Measurements from ENCODE around the gene MAPRE3. TPM values are rescaled to one million over a fixed set of nuclear protein-coding genes. Genes with fewer than 3 reads are reported as not detected.
"Not testable (repeated sequence)": the region's sequence is repeated elsewhere in the genome, so short reads cannot be mapped to it uniquely, and the experiment has no call there.

Gene MAPRE3
- total RNA-seq (2014; rRNA removed; shearing (Covaris generic)): 7.1 and 9.7 TPM in 2 replicates

- peak; percentile 72 for DNase-seq (ENCODE audit: low spot score)
These were observed at the start of gene MAPRE3 for GRCh38 chr2:26970244-26970927. Gene MAPRE3, plus strand, starts transcription at chr2:26970637. Its CDS starts 51,582 bp downstream, at chr2:27022219.

GRCh38 chr2:26921323-26921722 lies 49.1 kb upstream of the MAPRE3 start:
- DNase-seq (ENCODE audit: low spot score): no peak

GRCh38 chr2:26922405-26923188 lies 47.8 kb upstream of the MAPRE3 start:
- DNase-seq (ENCODE audit: low spot score): peak; percentile 84

DNA sequence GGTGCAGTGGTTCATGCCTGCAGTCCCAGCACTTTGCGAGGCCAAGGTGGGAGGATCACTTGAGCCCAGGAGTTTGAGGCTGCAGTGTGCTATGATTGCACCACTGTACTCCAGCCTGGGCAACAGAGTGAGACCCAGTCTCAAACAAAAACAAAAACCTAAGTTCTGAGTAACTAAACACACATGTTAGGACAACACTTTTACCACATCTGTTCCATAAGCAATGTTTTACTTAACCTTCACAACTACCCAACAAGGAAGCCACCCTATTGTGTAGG lies 47.3 kb upstream of the MAPRE3 start:
- DNase-seq (ENCODE audit: low spot score): not testable (repeated sequence)

- no peak for DNase-seq (ENCODE audit: low spot score)
These were observed 45.7 kb upstream of the MAPRE3 start for GRCh38 chr2:26924731-26925099.

GRCh38 chr2:26925100-26925791 lies 45.2 kb upstream of the MAPRE3 start:
- DNase-seq (ENCODE audit: low spot score): no peak

- DNase-seq (ENCODE audit: low spot score): no peak
These were observed 43.2 kb upstream of the MAPRE3 start for GRCh38 chr2:26927221-26927620.

DNA sequence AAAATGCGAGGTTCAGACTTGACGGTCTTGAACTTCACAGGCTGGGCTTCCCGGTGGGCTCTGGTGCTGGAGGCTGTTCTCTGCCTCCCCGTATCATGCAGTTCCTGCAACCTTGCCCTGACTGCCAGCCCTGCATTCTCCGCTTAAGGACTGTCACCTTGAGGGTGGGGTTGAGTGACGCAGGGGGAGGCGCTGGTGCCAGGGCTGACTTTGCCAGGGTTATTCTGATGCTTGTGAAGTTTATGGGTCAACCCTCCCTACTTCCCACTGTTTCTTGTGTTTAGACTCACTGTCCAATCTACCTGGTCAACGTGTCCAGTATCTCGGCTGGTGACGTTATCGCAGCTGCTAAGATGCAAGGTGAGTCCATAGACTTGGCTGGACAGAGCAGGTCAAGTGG lies 37.5 kb upstream of the MAPRE3 start:
- DNase-seq (ENCODE audit: low spot score): no peak

GRCh38 chr2:26933431-26934334 lies 36.8 kb upstream of the MAPRE3 start:
- DNase-seq (ENCODE audit: low spot score): no peak

DNA sequence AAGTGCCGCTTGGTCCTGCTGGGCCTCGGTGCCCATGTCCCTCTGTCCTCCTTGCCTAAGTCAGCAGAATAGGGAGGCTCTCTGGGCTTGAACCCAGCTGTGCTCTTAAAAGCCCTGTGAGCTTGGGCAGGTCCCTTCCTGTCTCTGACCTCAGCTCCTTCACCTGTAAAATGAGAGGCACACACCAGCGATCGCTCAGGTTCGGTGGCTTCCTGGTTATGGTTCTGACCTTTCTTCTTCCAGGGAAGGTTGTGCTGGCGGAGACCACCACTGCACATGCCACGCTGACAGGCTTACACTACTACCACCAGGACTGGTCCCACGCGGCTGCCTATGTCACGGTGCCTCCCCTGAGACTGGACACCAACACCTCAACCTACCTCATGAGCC lies 36.1 kb upstream of the MAPRE3 start:
- no peak for DNase-seq (ENCODE audit: low spot score)

DNA sequence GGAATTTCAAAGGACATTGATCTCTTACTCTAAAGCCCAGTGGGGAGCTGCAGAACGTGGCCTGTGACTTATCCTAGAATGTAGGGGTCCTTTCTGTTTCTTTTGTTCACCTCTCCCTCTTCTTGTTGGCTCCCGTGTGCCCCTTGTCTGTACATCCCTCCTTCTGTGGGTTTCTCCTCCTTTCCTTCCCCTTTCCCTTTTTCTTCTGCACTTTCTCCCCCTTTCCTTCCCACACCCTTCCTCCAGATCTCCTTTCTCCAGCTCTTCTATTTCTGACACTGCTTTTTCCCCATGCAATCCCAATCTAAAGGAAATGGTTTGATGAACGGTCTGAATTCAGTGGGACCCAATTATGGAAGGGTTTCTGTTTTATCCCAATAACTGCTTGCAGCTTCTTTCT lies 35.5 kb upstream of the MAPRE3 start:
- DNase-seq (ENCODE audit: low spot score): no peak

DNA sequence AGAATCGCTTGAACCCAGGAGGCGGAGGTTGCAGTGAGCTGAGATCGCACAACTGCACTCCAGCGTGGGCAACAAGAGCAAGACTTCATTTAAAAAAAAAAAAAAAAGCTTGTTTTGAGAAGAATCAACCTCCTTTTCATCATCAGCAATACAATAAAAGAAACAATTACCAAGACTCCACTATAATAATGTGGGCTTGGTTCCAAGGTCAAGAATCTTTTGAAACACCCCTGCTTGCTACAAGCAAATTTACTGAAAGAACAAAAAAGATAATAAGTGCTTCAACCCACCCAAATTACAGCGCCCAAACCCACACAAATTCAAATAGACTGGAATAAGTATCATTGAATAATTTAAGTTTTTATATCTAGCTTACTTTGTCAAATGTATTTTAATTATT lies 33.6 kb upstream of the MAPRE3 start:
- no peak for DNase-seq (ENCODE audit: low spot score)

DNA sequence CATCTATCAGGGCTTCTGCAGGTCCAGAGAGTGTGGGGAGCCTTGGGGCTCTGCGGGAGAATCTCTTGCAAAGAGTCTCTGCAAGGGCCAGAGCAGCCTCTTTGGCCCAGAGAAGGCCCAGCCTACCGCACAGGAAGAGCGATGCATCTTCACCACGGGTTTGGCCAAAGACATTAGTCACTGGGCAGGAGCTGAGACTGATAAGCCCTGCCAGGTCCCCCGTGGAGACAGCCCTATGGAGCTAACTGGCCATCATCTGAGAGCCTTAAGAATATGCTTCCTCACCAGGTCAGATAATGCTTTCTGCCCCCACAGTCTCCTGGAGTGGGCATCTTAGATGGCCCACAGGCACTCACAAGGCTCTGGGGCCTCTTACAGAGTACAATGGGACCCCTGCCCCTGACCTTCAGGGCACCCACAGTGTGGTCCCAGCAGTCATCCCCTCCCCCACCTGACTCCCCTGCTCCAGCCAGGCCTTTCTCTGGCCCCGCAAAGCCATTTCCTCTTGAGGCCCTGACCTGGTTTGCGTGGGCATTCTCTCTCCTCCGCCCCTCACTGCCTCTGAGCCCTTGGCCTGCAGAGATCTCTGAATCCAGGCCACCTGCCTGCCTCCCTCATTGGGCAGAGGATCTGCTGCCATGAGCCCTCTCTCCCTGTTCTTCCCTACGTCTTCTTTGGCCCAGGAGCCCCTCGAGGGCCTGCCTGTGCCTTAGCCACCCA lies 31.9 kb upstream of the MAPRE3 start:
- DNase-seq (ENCODE audit: low spot score): peak; percentile 86

- DNase-seq (ENCODE audit: low spot score): no peak
These were observed 30.4 kb upstream of the MAPRE3 start for GRCh38 chr2:26940001-26940400.

DNA sequence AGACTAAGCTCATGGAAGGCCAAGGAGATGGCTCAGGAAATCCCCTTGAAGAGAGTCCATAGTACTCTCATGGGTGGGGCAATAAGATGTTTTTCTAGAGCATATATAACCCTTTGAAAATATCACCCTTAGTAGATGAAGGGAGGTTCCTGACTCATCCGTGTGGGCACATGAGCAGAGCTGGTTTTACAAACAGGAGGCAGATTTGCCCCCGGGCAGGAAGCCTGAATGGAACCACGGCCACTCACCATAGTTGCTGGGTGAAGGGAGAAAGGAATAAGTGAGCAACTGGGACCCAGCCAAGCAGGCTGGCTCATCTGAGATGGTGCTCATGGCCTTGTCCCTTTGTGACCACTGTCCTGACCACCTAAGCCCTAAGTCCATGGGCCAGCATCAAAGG lies 29.0 kb upstream of the MAPRE3 start:
- DNase-seq (ENCODE audit: low spot score): peak; percentile 45

DNA sequence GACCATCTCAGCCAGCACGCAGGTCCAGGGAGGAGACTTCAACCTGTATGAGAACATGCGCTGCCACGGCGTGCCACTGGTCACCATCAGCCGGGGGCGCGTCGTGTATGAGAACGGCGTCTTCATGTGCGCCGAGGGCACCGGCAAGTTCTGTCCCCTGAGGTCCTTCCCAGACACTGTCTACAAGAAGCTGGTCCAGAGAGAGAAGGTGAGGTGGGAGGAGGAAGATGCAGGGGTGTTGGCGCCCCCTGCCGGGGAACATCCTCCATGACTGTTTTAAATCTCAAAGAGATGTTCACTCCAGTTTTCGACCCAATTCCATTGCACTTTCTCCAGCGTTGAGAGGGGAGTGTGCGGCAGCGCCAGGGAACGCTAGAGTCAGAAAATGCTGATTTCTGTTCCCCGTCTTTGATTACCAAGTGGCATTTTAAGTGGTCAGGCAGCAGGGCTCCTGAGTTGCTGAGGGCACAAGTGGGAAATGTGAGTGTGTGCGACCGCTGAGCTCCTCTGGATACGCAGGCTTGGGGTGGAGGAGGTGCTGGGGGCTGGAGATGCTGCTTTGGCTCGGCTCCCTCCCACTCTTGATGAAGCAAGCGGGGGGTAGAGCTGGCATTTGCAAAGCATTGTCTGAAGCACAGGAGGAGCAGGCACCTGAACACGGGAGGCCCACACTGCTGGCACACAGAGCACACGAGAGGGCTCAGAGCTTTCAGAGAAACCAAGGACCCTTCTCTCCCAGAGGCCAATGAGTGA lies 27.7 kb upstream of the MAPRE3 start:
- DNase-seq (ENCODE audit: low spot score): peak; percentile 51

GRCh38 chr2:26945991-26946750 lies 24.3 kb upstream of the MAPRE3 start:
- no peak for DNase-seq (ENCODE audit: low spot score)

- peak; percentile 78 for DNase-seq (ENCODE audit: low spot score)
These were observed 23.3 kb upstream of the MAPRE3 start for GRCh38 chr2:26946841-26947784.

DNA sequence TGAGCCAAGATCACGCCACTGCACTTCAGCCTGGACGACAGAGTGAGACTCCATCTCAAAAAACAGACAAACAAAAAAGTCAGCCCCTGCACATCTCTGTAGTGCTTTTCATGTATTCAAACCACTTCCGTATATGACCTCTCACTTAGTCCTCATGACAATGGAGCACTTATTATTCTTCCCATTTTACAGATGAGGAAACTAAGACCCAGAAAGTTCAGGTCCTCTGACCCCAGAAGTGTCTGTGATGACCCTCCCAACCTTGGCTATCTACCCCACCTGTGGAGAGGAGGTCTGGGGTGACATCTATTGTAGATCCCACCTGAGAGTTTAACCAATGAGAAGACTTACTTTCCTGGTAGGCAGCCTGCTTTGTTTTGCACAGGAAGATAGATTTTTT lies 21.6 kb upstream of the MAPRE3 start:
- DNase-seq (ENCODE audit: low spot score): no peak
